NCI-H2227 (cell line): Measurements from ENCODE around the gene EPS8L2.
A peak's percentile ranks its signal among the peaks of the same experiment; 100 is the strongest.

Experiments
- DNase-seq: peaks from one replicate; lab custom pipeline; 2025; ENCODE audit not compliant: unreplicated experiment; lab: John Stamatoyannopoulos, UW

Gene EPS8L2

DNA sequence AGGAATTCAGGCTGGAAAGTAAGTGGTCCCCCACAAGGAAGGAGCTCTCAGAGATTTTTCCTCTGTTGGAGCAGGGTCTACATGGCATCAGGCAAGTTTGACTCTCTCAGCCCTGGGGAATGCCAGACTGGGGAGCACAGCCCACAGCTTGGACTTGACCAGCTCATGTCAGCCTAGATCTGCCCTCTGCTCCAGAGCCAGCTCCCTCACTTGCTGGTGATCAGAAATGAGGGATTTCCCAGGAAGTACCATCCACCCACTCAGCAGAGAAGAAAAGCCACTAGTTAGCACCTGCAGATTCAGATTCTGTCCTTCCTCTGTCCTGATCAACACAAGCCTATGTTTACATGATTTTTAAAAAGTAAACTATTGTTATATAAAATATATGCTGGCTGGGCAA is 54.2 kb downstream of the EPS8L2 start:
- no peak for DNase-seq

DNA sequence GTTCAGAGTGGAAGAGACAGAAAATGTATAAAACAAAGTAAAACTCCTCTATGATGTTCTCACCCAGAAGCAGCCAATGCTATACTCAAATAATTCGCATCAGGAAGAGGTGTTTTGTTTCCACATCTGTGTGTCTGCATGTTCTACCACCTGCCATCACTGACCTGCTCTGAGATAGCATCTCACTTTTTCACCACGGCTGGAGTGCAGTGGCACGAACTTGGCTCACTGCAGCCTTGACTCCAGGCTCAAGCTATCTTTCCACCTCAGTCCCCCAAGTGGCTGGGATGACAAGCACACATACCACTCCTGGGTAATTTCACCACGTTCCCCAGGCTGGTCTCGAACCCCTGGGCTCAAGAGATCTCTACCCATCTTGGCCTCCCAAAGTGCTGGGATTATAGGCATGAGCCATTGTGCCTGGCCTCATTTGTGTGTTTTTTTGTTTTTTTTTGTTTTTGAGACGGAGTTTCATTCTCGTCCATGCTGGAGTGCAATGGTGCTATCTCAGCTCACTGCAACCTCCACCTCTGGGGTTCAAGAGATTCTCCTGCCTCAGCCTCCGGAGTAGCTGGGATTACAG is 55.6 kb downstream of the EPS8L2 start:
- DNase-seq, result no peak

DNA sequence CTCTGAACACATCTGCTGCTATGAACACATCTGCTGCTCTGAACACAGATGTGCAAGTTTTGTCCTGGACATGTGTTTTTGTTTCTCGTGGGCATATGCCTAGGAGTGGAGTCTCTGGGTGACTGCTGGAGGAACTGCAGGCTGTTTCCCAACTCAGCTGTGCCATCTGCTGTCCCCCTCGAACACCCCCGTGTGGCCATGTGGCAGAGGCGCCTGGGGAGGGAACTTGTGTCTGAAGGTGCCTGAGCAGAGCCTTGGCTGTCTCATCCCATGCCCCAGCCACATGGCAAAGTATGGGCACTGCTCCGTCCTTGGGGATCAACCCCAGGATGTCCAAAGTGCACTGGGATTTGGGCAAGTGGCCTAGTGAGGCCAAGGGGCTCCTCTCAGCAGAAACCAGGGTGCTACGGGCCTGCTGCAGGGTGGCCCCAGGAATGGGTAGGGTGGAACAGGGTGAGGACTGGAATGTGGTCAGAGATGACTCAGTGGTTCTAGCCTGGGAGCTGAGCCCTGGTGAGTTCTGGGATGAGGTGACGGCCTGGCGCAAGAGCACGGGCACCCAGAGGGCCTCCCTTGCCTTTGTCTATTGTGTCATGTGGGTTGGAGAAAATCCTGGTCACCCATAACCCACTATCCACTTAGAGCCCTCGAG is 56.5 kb downstream of the EPS8L2 start:
- DNase-seq, result peak; percentile 37

- DNase-seq, result no peak
Measured at GRCh38 chr11:763073-763463, 57.0 kb downstream of the EPS8L2 start.

- no peak for DNase-seq
Measured at GRCh38 chr11:763549-764321, 57.7 kb downstream of the EPS8L2 start.

DNA sequence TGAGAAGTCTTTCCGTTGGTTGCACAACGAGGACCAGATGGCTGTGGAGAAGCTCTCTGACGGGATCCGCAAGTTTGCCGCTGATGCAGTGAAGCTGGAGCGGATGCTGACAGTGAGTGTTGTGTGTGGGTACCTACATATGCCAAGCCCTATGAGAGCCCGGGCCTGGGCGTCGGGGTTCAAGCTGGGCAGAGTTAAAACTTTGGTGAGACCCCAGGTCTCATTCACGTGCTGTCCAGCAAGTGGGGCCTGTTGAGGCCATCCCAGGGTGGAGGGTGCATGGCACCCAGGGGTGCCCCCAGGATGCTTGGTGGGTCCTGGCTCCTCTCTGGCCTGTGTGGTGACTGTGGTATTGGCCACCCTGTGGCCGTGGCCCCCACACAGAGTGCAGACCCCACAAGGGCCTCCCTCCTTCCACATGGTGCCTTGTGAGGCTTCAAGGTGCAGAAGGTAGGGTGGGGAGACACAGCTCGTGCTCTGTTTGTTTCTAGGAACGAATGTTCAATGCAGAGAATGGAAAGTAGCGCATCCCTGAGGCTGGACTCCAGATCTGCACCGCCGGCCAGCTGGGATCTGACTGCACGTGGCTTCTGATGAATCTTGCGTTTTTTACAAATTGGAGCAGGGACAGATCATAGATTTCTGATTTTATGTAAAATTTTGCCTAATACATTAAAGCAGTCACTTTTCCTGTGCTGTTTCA is 58.4 kb downstream of the EPS8L2 start:
- no peak for DNase-seq

DNA sequence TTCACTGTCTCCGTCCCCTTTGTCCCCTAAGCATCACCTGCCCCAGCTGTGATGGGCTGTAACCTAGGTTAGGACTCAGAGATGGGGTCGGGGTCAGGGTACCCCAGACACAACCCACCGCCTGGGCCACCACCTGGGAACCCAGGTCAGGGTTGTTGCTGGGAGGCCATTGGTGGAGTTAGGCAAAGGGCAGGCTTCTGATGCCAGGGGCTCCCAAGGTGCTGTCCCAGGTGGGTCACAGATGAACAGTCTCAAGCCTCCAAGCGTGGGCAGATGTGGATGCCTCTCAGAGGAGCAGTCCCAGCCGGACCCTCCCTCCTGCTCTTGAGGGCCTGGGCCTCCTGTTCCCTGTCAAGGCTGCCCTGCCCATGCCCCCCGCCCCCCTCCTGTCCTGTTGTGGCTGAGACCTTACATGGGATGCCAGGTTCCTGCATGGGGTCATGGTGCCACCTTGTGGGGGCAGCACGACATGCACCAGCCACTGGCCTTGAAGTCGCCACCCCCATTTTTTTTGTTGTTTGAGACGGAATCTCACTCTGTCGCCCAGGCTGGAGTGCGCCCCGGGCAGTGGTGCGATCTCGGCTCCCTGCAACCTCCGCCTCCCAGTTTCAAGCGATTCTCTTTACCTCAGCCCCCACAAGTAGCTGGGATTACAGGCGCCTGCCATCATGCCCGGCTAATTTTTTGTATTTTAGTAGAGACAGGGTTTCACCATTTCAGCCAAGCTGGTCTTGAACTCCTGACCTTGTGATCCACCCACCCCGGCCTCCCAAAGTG is 59.2 kb downstream of the EPS8L2 start:
- peak; percentile 66 for DNase-seq

DNA sequence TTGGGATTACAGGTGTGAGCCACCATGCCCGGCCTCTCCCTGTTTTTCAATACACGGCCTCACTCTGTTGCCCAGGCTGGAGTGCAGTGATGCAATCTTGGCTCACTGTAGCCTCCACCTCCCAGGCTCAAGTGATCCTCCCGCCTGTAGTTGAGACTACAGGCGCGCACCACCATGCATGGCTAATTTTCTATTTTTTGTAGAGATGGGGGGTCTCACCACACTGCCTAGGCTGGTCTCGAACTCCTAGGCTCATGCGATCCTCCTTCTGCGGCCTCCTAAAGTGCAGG is 59.7 kb downstream of the EPS8L2 start:
- DNase-seq, result no peak

GRCh38 chr11:766106-766935 is 60.3 kb downstream of the EPS8L2 start:
- DNase-seq, result no peak

DNA sequence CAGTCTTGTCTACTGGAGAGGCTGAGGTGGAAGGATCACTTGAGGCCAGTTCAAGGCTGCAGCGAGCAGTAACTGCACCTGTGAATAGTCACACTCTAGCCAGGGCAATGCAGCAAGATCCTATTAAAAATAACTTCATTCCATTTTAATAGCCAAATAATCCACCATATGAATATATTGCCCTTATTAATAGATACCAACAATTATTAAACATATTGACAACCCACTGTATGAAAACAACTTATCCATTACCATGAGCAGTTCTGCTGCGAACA is 60.8 kb downstream of the EPS8L2 start:
- DNase-seq, result no peak

- DNase-seq, result peak; percentile 39
Measured at GRCh38 chr11:767238-767637, 61.2 kb downstream of the EPS8L2 start.

DNA sequence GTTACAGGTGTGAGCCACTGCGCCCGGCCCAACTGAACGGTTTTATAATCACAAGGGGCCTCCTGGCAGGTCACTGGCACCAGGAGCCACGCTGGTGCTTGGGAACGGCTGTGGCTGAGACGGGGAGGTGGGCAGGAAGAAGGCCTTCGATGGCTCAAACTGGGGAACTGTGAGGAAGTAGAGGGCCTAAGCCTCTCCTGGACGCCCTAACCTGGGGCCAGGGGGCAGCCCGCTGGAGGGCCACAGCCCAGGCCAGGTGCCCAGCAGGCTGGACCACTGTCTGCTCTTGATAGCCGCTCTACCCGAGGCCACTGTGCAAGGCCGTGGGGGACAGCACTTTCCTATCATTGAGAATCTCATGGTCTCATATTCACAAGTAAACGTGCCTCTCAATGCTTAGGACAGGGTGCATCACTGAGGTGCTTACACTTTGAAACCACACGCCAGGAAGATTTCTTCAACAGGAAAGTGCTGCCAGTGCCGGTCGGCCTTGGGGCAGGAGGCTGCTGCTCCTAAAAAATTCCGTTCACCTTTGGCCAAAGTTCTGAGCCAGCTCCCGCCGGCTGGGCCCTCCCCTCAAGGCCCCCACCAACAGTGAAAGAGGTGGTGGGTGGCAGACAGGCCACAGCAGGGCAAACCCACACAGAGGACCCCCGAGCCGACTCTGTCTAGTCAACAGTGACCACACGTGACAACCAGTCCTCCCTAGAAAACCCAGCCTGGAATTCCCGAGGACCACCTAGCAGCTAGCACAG is 64.0 kb downstream of the EPS8L2 start:
- DNase-seq, result no peak

- no peak for DNase-seq
Measured at GRCh38 chr11:770642-771616, 64.9 kb downstream of the EPS8L2 start.

- no peak for DNase-seq
Measured at GRCh38 chr11:771617-772204, 65.7 kb downstream of the EPS8L2 start.

DNA sequence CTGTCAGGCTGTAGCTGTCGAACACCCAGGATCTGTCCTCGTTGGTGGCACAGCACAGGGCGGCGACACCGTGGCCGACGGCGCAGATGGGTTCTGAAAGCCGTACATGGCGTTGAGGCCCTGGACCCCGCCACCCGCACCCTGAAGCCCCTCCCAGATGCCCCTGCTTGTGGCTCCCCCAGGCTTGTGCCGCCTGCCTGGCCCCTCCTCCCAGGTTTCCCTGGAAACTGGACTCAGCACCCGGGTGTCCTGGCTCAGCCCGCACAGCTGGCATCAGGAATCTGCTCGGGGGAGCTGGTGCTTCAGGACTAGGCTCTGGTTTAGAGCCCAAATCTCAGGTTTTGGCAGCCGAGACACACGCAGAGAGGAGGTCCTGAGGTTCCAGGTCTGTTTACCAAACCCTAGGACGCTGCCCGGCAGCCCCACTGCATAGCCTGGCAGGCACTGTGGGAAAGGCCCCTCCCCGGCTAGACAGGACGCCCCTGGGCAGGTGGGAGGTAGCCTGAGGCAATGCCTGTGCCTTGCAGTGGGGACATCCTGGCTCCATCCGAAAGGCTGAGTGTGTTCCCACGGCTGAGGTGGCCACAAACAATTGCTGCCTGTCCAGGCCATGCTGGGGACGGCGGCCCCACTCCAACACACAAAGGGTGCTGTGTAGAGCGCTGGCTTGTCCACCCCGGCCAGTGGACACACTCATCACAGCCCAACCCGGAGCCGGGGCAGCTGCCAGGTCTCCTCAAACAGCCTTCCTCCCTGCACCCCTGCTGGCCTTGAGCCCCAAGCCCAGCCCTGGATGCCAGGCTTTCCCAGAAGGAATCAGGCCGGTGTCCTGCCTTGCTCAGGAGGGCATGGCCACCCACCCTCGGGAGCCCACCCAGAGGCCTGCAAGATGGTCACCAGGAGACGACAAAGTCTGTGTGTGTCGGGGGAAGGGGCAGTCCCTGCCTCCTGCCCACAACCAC is 66.7 kb downstream of the EPS8L2 start:
- DNase-seq, result no peak

DNA sequence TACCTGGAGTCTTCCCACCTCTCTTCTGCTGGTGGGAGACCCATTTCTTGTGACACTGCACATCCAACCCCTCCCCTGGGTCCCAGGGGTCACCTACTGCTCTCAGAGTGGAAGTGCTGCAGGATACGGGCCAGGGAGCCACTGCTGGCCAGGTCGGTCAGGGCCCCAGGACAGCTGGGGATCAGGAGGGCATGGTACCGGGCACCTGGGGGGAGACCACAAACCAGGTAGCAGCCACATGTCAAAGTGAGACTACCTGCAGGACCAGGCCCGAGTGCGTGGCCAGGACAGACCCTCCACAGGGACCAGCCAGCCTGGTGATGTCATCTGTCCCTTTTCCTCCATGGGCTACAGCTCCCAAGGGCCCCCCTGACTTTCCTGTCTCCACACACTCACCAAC is 67.4 kb downstream of the EPS8L2 start:
- DNase-seq, result no peak

DNA sequence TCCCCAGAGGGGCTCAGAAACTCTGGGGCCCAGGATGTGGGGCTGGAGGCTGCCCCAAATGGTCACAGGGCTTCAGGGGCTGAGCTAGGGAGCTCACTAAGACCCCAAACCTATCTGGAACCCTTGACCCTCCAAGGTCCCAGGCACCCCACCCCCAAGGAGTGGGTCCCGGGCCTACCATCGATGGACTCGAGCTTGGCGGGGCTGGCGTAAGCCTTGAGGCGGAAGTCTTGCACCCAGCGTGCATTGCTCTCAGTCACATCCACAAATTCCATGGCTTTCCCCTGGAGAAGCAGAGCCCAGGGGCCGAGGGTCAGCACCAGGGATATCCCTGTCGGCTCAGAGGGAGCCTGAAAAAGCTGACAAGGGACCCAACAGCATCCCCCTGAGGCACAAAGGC is 67.8 kb downstream of the EPS8L2 start:
- DNase-seq, result no peak
